Ovary (tissue), 9 donors: ENCODE results near the gene VSTM5. TPM values are rescaled to one million over a fixed set of nuclear protein-coding genes. Genes with fewer than 3 reads are reported as not detected.
"Not testable (repeated sequence)": the region's sequence is repeated elsewhere in the genome, so short reads cannot be mapped to it uniquely, and the experiment has no call there.

ENCODE experiments used
- DNase-seq, 5 donors: peaks; one replicate each; pipeline ENCODE4 v3.0.0-alpha.2; 2019 to 2020
- H3K27ac ChIP-seq, 2 donors: fragments of 200-600 bp; one replicate each; pipeline versions ENCODE4 v1.5.1 to v1.8.0; 2019 to 2022
- H3K27me3 ChIP-seq: fragments of 200-600 bp; one replicate; pipeline ENCODE4 v1.8.0; 2022
- H3K36me3 ChIP-seq: fragments of 200-600 bp; sonication (generic); one replicate; pipeline ENCODE4 v1.5.1; 2019
- H3K4me1 ChIP-seq: one replicate; pipeline ENCODE4 v1.8.1; 2013; ENCODE audit warnings: mild to moderate bottlenecking, moderate library complexity; ENCODE audit not compliant: insufficient read depth
- H3K4me3 ChIP-seq: fragments of 200-600 bp; sonication (generic); one replicate; pipeline ENCODE4 v1.5.1; 2017
- H3K9me3 ChIP-seq, 2 donors: fragments of 200-600 bp in 1 of 2; sonication (generic) in 1 of 2; one replicate each; pipeline versions ENCODE4 v1.5.1 to v1.8.1; 2013 to 2019; ENCODE audit warnings: mild to moderate bottlenecking in 1 of 2, moderate library complexity in 1 of 2
- EP300 ChIP-seq: sonication (generic); formaldehyde crosslinking; IDR thresholded peaks from one replicate; pipeline ENCODE4 v1.6.1; 2017; ENCODE audit warnings: antibody characterized with exemption
- POLR2A ChIP-seq: fragments of 450-650 bp; IDR thresholded peaks from one replicate; pipeline ENCODE4 v1.6.1; 2017; ENCODE audit warnings: antibody characterized with exemption, mild to moderate bottlenecking, moderate library complexity
- WGBS, 3 donors: extraction: QIAGEN DNeasy Blood & Tissue Kit in 1 of 3; methylation state at CpG; one replicate each; pipeline versions ENCODE4 v1.1.5 to v1.1.7; 2013 to 2017; 5-methylcytosine and 5-hydroxymethylcytosine counted together
- intact Hi-C, 4 donors: fragments of 100-400 bp; cut with DNase I; formaldehyde crosslinking; loops; one replicate each; pipeline versions ENCODE4 v1.11.0 to v1.15.1; 2022 to 2023
- polyA plus RNA-seq, 2 donors: library from polyadenylated mRNA; stranded (reverse); fragments of 200-250 nt in 1 of 2; fragments of 350-450 nt in 1 of 2; fragmentation: Illumina TruSeq in 1 of 2; extraction: RNeasy Lipid Tissue Mini Kit (QIAGEN cat#74804) in 1 of 2; gene quantifications; one replicate each; pipeline ENCODE4 v1.2.3, GENCODE V29; 2013 to 2014
- total RNA-seq, 7 donors: library from RNA; depleted of rRNA in 2 of 7; stranded (reverse); fragments of >200 nt in 2 of 7; fragmentation: NEBNext Ultra II Directional in 3 of 7; extraction: Animal tissue kit (Norgen Biotek cat#: 25700) in 3 of 7; gene quantifications; one replicate each; pipeline versions ENCODE4 v1.1.0 to v1.2.4, GENCODE V29; 2016 to 2023
- TF ChIP-seq, protein P1 (sequence below), 3 donors: fragments of 450-650 bp in 2 of 3; fragments of 200-600 bp in 1 of 3; IDR thresholded peaks; one replicate each; pipeline versions ENCODE4 v1.5.1 to v1.8.0; 2016 to 2022; ENCODE audit warnings: antibody characterized with exemption in 3 of 3, mild to moderate bottlenecking in 1 of 3
- donor health status: DM: no; HTN: no; CAD: no; lungs with moderate emphysema.
- donor health status: DM: no; HTN: no; CAD: no.
- donor health status: Bipolar disorder and iron deficiency.
- donor health status: DM: yes; HTN: yes; CAD: no.
- donor health status: DM: no; HTN: no; CAD: no.
- donor health status: DM: yes; HTN: yes; CAD: no.

VSTM5 gene
- total and polyA plus RNA-seq, 9 donors = 0.11 to 0.87 (median 0.25) TPM; not detected in 3

DNA sequence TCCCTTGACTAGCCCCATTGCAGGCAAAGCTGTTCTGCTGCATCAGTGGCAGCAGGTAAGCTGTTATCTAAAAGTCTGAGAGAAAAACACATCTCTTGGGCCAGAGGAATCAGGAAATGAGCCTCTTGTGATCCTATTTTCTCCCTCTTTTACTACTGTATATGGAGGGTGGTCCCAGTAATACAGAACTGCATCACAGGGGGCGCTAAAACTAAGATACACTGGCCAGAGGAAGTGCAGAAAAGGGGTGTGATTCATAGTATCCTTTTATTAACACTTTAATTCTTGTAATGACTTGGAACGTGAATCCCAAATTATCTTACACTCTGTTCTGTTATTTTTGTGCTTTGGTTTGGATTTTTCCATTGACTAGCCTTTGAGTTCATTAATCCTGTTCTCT is 75.1 kb downstream of the VSTM5 start:
- Histone ChIP-seq H3K4me3 (no peak overlapping the region), H3K27ac (no peak overlapping the region), H3K36me3 (no peaks in the 10 kb centered on the region), H3K4me1 (no peaks in the 10 kb centered on the region), H3K27me3 (no peaks in the 10 kb centered on the region), H3K9me3 (no peaks in the 10 kb centered on the region)
- WGBS, 3 donors = 35 to 44% (median 43%) methylated on average over 2 of the region's 2 CpGs
- DNase-seq = no peak
- intact Hi-C loops = no loop called here
- TF ChIP-seq, protein P1, sequence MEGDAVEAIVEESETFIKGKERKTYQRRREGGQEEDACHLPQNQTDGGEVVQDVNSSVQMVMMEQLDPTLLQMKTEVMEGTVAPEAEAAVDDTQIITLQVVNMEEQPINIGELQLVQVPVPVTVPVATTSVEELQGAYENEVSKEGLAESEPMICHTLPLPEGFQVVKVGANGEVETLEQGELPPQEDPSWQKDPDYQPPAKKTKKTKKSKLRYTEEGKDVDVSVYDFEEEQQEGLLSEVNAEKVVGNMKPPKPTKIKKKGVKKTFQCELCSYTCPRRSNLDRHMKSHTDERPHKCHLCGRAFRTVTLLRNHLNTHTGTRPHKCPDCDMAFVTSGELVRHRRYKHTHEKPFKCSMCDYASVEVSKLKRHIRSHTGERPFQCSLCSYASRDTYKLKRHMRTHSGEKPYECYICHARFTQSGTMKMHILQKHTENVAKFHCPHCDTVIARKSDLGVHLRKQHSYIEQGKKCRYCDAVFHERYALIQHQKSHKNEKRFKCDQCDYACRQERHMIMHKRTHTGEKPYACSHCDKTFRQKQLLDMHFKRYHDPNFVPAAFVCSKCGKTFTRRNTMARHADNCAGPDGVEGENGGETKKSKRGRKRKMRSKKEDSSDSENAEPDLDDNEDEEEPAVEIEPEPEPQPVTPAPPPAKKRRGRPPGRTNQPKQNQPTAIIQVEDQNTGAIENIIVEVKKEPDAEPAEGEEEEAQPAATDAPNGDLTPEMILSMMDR (IDR thresholded peaks at IDR 0.05) = no peak

- H3K9me3 ChIP-seq, H3K4me1 ChIP-seq, H3K27ac ChIP-seq, H3K36me3 ChIP-seq, H3K27me3 ChIP-seq, H3K4me3 ChIP-seq, DNase-seq, intact Hi-C loops: not testable (repeated sequence)
- WGBS, 3 donors = 84 to 90% (median 90%) methylated on average over 3 of the region's 3 CpGs
These were observed 75.9 kb downstream of the VSTM5 start for GRCh38 chr11:93774560-93774959.

- Histone ChIP-seq H3K4me3 (no peak overlapping the region), H3K36me3 (no peaks in the 10 kb centered on the region), H3K27ac (no peak overlapping the region), H3K4me1 (no peaks in the 10 kb centered on the region), H3K27me3 (no peaks in the 10 kb centered on the region), H3K9me3 (no peaks in the 10 kb centered on the region)
- TF ChIP-seq EP300 = no peak
- TF ChIP-seq, protein P1 (IDR thresholded peaks at IDR 0.05) = no peak
- no peak for TF ChIP-seq POLR2A
- 91 to 96% (median 93%) methylated on average over 9 to 10 of the region's 10 CpGs for WGBS, 3 donors
- DNase-seq = no peak
- intact Hi-C loops = no loop called here
These were observed 76.7 kb downstream of the VSTM5 start for GRCh38 chr11:93773601-93774200.

GRCh38 chr11:93773045-93773477 is 77.4 kb downstream of the VSTM5 start:
- intact Hi-C loops = no loop called here
- H3K36me3 ChIP-seq = no peaks in the 10 kb centered on the region
- no peak overlapping the region for H3K27ac ChIP-seq
- TF ChIP-seq EP300 (no peak), POLR2A (no peak)
- TF ChIP-seq, protein P1 (IDR thresholded peaks at IDR 0.05) = no peak
- H3K27me3 ChIP-seq = no peaks in the 10 kb centered on the region
- no peaks in the 10 kb centered on the region for H3K4me1 ChIP-seq
- H3K4me3 ChIP-seq = no peak overlapping the region
- no peak for DNase-seq
- no peaks in the 10 kb centered on the region for H3K9me3 ChIP-seq
- 96 to 100% (median 97%) methylated on average over 3 of the region's 3 CpGs for WGBS, 3 donors

- Histone ChIP-seq H3K36me3 (no peaks in the 10 kb centered on the region), H3K4me3 (no peak overlapping the region), H3K9me3 (no peaks in the 10 kb centered on the region), H3K4me1 (no peaks in the 10 kb centered on the region), H3K27ac (no peak overlapping the region), H3K27me3 (no peaks in the 10 kb centered on the region)
- TF ChIP-seq POLR2A (no peak), EP300 (no peak)
- TF ChIP-seq, protein P1 (IDR thresholded peaks at IDR 0.05) = no peak
- intact Hi-C loops = no loop called here
- WGBS, 3 donors = 89 to 98% (median 97%) methylated on average over 4 of the region's 4 CpGs
- DNase-seq = no peak
These were observed 78.3 kb downstream of the VSTM5 start for GRCh38 chr11:93772123-93772522.
